Stimulated activated CD4-positive, alpha-beta T cell treated with anti-CD3 and anti-CD28 coated beads, Interleukin-1b, Interleukin-23, amount 100 ng/mL, for 24 hours (primary cell): ENCODE results near the gene CD151.

Source experiments
- DNase-seq, 4 experiments: peaks; one replicate each; pipeline ENCODE4 v3.0.0-alpha.2; 2020; ENCODE audit warnings: low read depth in 4 of 4, low spot score in 1 of 4

Gene CD151

GRCh38 chr11:796565-797295, 36.0 kb upstream of the CD151 start:
- DNase-seq: no peak

- peak in 2 of 4 experiments; percentile 67 to 77 for DNase-seq
These were observed 35.3 kb upstream of the CD151 start for GRCh38 chr11:797296-798092.

DNA sequence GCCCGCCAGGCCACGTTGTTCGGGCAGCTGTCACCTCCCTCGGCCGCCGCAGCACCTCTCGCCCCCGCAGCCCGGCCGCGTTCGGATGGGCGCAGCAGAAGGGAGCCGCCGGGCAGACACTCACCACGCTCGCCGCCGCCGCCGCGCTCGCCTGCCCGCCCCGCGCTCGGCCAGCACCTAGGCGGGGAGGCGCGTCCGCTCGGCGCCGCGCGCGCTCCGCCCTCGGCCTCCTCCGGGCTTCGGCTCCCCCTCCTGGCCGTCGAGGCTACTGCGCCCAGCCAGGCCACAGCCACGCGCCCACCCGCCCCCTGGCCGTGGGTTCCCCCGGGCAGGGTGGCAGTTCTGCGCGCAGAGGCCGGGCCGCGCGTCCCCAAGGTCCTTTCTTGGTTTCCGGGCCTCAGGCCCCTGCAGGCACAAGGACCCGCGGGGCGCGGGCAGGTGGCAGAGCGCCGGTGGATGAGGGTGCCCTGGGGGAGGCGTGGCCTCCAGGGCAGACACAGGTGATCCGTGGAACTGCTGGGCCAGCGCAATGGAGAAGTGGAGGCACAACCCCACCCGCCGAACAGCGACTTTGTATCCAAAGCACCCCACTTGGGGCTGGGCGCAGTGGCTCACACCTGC, 34.5 kb upstream of the CD151 start, which contains the start of gene SLC25A22:
TSS of gene SLC25A22 (minus strand) at position 189 of the 621 bp plus-strand sequence. CDS start 3,275 bp downstream, outside the sequence.
- peak; percentile 59 to 78 (median 73) for DNase-seq

DNA sequence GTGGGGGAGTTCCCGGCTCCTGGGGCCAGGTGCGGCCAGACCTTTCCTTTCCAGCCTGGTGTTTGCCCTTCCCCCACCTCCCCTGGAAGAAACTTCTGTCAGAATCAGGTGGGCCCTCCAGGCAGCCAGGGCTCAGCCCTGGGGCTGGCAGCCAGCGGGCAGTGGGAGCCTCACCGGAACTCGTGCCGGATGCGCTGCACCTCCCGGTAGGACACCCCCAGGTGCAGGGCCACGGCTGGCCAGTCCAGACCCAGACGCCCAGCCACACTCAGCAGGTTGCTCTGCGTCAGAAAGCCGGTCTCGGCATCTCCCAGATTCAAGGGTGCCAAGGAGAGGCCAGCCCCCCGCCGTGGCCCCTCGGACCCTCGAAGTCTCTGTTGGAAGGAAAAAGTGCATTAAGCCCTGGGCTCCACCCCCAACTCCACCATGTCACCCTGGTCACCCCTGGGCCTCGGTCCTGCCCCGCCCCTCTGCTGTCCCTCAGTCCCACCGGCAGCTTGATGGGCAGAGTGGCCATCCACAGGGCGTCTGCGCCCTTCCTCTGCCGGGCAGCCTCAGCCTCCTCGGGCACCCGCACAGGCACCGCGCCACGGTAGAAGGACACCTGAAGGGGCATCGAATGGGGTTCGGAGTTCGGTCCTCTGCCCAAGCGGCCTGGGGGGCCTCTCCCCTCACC, 33.0 kb upstream of the CD151 start:
- no peak for DNase-seq

DNA sequence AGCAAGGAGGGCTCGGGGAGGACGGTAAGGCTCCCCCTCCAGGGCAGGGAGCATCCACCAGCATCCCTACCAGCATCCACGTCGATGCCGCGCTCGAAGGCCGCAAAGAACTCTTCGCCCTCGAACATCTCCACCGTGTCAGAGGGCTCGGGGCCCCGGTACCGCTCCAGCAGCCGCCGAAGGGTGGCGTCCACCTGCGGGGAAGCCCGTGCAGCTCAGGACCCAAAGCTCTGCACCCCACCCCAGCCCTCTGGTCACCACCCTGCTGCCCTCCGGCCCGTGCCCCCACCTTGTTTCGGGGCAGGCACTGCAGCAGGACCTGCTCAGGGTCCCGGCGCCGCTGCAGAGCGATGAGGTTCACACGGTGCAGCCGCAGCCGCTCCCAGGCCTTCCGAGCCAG, 32.3 kb upstream of the CD151 start:
- no peak for DNase-seq

DNA sequence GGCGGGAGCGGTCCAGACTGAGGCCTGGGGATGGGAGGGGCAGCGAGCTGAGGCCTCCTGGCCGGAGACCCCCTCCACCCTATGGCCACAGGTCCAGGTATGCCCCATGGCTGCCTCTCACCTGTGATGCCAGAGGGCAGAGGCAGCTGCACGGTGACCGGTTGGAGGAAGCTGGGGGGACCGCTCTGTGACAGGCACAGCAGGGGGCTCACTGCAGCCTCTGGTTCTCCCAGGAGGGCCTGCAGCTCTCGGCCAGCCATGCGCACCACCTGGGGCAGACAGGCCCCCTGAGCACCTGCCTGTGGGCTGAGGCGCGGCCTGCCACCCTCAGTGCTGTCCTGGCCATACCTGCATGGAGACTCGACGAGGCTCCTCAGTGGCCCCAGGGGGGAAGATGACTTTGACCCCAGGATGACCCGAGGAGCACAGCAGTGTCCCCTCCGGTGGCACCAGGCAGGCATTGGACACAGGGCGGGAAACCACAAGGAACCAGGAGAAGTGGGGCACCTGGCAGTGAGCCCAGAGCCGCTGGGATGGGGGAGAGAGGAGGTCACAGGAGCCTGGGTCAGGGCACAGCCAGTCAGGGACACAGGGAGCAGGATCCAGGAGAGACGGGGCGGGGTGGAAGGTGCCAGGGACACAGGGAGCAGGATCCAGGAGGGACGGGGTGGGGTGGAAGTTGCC, 31.5 kb upstream of the CD151 start:
- no peak for DNase-seq

GRCh38 chr11:802018-802617, 30.6 kb upstream of the CD151 start:
- DNase-seq: no peak

GRCh38 chr11:802693-803466, 29.9 kb upstream of the CD151 start:
- no peak for DNase-seq

DNA sequence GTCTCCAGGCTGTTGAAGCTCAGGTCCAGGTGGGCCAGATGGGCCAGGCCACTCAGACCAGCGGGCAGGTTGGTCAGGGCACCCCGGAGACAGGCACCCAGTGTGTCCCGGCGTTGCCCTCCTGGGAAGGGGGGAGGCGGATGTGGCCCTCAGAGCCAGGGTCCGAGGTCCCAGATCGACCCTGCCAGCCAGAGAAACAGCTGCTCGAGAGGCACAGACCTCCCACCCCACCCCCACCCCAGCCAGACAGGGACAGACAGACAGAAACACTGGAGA, 29.3 kb upstream of the CD151 start:
- no peak for DNase-seq

- no peak for DNase-seq
These were observed 28.8 kb upstream of the CD151 start for GRCh38 chr11:803770-804598.

DNA sequence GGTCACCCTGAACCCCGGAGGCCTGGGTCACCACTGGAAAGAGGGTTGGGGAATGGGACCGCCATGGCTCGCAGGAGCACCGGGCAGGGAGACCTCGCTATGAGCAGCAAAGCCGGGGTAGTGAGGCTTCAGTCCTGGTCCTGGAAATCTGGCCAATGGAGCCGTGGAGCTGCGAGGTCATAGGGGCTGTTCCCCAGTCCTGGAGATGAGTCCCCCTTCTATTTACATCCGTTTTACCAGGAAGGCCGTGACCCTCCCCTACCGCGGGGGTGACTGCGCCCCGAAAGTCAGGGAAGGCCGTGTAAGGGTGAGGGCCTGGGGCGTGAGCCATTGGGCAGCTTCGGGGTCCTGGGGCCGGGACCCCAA, 28.2 kb upstream of the CD151 start:
- DNase-seq: no peak

DNA sequence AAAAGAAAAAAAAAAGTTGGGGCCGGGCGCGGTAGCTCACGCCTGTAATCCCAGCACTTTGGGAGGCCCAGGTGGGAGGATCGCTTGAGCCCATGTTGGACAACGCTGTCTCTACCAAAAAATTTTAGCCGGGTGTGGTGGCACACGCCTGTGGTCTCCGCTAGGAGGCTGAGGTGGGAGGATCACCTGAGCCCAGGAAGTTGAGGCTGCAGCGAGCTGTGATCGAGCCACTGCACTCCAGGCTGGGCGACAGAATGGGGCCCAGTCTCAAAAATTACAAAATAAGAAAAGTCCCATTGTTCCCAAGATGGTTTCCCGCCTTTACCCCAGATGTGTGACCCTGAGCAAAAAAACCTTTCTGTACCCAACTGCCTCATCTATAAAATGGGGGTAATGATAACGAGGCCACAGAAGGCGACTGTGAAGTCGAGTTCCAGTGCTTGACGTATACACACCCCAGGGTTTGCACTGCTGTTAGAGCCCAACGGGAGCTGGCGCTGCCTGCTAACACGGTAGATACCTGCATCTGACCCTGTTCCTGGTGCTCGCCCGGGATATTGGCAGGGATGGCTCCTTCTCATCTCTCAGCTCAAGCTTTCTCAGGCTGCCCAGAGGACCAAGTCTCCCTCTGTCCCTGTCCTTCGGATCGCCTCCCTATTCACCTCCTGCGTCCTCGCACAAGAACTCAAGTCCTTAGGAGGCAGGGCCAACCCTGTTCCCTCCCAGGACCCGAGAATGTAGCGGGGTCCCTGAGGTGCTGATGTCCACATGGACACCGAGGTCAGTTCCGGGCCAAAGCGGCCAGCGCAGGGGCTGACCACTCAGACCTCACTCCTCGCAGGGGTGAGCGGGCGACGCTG, 24.1 kb upstream of the CD151 start:
- no peak for DNase-seq

DNA sequence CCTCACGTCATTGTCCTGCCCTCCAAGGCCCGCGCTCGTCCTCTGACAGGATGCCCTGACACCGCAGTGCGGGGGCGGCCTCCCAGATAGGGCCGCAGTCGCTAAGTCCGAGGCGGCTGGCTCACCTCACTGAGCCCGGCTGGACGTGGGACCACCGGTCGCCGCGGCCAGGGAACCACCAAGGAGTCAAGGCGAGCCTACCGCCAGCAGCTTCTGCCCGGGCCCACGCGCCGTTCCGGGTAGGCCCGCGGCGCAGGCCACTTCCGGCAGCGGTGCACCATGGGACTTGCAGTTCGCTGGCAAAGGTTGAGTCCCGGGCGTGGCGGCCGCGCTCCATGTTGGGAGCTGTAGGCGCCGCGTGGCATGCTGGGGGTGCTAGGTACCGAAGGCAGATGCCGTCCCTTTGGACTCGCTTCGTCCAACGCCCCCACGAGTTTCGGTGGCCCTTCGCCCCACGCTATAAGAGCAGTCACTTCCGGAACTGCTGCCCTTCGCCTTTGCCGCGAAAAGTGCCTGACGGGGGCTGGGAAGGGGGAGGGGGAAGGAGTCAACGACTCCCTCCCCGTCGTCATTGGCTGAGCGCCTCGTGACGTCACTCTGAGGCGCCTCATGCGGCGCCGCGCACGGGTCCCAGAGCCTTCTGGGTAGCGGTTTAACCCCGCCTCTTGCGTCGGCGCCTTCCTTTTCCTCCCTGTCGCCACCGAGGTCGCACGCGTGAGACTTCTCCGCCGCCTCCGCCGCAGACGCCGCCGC, 23.3 kb upstream of the CD151 start, which contains the start of gene RPLP2:
TSS of gene RPLP2 (plus strand) at position 681 of the 753 bp plus-strand sequence. CDS start 268 bp downstream, outside the sequence.
- DNase-seq: peak; percentile 96 to 97 (median 97)

GRCh38 chr11:810040-810567, 22.6 kb upstream of the CD151 start:
- DNase-seq: no peak

- DNase-seq: no peak
These were observed 21.1 kb upstream of the CD151 start for GRCh38 chr11:811446-812245.

GRCh38 chr11:812390-812789, 20.4 kb upstream of the CD151 start:
- no peak for DNase-seq
